ENCODE data around the gene ADAMTS6. TPM values are rescaled to one million over a fixed set of nuclear protein-coding genes. Genes with fewer than 3 reads are reported as not detected.

The ADAMTS6 gene
- total RNA-seq, 4 donors from 2014 or later, result 2.6 to 25.2 (median 12.3) TPM

DNA sequence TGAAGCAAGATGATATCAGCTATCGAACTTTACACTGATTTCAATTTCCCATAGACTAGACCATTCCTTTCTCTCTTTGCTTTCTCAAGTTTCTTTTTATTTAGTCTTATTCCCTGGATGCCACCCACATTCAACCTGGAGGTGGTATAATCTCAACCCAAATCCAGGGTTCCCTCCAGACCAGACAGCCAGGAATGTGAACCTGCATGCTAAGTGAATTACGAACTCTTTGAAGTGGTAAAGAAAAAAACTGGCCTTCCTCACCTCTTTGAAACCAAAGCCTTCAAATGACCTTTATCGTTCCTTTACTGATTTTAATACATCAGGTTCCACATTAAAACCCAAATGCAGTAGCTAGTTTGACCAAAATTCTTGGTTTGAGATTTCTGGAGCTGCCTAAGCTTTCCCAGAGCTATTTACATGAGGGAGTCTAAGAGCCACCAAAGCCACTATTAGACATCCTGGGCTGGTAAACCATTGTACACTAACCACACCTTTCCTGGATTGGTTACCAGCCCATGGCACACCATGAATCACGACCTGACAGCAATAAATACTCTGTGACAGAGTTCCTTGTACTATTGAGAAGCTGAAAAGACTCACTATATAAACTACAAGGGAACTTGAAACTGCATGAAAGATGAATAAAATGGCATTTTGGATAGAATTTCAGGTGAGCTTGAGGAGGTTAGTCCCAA lies 323.7 kb downstream of the ADAMTS6 start:
- TF ChIP-seq EP300 (IDR thresholded peaks at IDR 0.05), result no peak
- TF ChIP-seq POLR2A (IDR thresholded peaks at IDR 0.05), result no peak
- TF ChIP-seq CTCF (IDR thresholded peaks at IDR 0.05), result no peak
- no peak for TF ChIP-seq POLR2AphosphoS5 (IDR thresholded peaks at IDR 0.05)
- no peak overlapping the region for H3K27ac ChIP-seq
- no peaks in the 10 kb centered on the region for H3K36me3 ChIP-seq
- ATAC-seq, result no peak
- no peak overlapping the region for H3K4me3 ChIP-seq
- no peaks in the 10 kb centered on the region for H3K9me3 ChIP-seq
- no peaks in the 10 kb centered on the region for H3K27me3 ChIP-seq
- WGBS, 2 donors (ENCODE audit: low coverage in 1 of 2), result 72 to 78% methylated on average over 4 of the region's 4 CpGs
- no peaks in the 10 kb centered on the region for H3K4me1 ChIP-seq

DNA sequence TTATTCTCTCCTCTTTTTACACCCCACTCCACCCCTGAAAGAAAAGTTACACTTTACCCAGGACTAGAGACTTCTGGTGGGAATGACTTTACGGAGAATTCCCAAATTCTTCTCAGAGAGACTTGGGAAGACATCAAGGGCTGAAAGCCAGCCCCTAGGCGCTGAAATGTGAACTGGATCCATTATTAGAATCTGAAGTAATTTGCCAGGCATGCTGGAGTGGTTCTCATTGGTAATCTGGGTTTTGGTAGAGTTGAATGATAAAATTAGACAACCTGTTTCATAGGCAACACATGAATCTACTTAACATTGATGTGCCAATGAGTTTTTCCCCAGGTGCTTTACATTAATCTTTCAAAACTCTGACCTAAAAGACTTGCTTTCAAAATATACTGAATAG lies 324.8 kb downstream of the ADAMTS6 start:
- no peaks in the 10 kb centered on the region for H3K9me3 ChIP-seq
- no peak overlapping the region for H3K4me3 ChIP-seq
- TF ChIP-seq EP300 (IDR thresholded peaks at IDR 0.05) (no peak), POLR2AphosphoS5 (IDR thresholded peaks at IDR 0.05) (no peak), POLR2A (IDR thresholded peaks at IDR 0.05) (no peak), CTCF (IDR thresholded peaks at IDR 0.05) (no peak)
- H3K36me3 ChIP-seq, result no peaks in the 10 kb centered on the region
- no peaks in the 10 kb centered on the region for H3K27me3 ChIP-seq
- 94 to 100% methylated on average over 1 to 2 of the region's 2 CpGs for WGBS, 2 donors (ENCODE audit: low coverage in 1 of 2)
- no peak overlapping the region for H3K27ac ChIP-seq
- H3K4me1 ChIP-seq, result no peaks in the 10 kb centered on the region
- ATAC-seq, result no peak

- Histone ChIP-seq H3K4me1 (no peaks in the 10 kb centered on the region), H3K27me3 (no peaks in the 10 kb centered on the region), H3K4me3 (no peak overlapping the region), H3K27ac (no peak overlapping the region), H3K9me3 (no peaks in the 10 kb centered on the region), H3K36me3 (no peaks in the 10 kb centered on the region)
- 65 to 77% methylated on average over 2 of the region's 2 CpGs for WGBS, 2 donors (ENCODE audit: low coverage in 1 of 2)
- TF ChIP-seq POLR2AphosphoS5 (IDR thresholded peaks at IDR 0.05) (no peak), CTCF (IDR thresholded peaks at IDR 0.05) (no peak), EP300 (IDR thresholded peaks at IDR 0.05) (no peak), POLR2A (IDR thresholded peaks at IDR 0.05) (no peak)
- ATAC-seq, result no peak
Observed at GRCh38 chr5:65152131-65152530, 329.6 kb downstream of the ADAMTS6 start.

DNA sequence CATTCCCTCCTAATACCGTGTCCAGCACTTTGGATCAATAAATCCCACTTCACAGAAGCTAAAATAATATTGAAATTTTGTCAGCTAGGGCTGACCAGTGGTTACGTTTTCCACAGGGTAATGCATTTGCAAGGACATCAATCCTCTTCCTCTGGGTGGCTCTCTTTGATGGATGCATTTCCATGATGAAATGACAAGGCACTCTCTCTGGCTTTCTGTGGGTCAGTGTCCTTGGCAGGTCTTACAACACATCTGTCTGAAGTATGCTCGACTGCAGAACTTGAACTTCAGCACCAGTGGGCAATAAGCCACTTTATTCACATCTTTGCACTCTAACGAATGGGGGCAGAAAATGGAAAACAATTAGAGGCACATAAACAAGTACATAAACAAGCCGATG lies 330.1 kb downstream of the ADAMTS6 start:
- Histone ChIP-seq H3K27me3 (no peaks in the 10 kb centered on the region), H3K4me1 (no peaks in the 10 kb centered on the region), H3K36me3 (no peaks in the 10 kb centered on the region), H3K9me3 (no peaks in the 10 kb centered on the region), H3K4me3 (no peak overlapping the region), H3K27ac (no peak overlapping the region)
- ATAC-seq, result no peak
- WGBS, 2 donors (ENCODE audit: low coverage in 1 of 2), result 48 to 74% methylated on average over 4 to 5 of the region's 5 CpGs
- no peak for TF ChIP-seq POLR2AphosphoS5 (IDR thresholded peaks at IDR 0.05)
- no peak for TF ChIP-seq EP300 (IDR thresholded peaks at IDR 0.05)
- no peak for TF ChIP-seq CTCF (IDR thresholded peaks at IDR 0.05)

DNA sequence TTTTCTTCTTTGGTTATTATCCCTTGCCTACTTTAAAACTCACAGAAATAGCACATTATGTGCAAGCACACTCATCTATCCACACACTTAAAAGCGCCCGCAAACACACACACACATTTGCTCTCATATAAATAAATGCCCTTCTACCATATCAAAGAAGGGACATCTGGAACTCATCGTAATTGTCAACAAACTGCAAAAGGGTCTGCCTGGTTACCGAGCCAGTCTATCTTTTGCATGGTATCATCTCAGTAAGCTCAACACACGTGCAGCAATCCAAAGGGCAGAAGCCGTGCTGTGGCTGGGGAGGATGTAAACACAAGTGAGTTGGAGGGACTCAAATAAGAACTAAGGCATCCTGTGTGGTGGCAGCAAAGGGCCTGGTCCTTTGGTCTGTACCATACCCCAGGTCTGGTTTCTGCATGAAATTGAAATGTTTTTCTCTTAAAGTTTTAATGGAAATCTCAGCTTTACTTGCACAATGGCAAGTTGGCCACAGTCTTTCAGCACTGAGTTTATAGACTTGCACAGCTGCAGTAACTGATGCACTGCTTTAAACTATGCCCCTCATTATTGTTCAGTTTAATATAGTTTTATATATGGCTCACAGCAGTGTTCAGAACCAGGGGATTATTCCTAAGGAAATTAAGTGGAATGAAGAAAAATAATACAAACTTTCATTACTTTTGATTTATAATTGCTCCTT lies 331.0 kb downstream of the ADAMTS6 start:
- Histone ChIP-seq H3K27me3 (no peaks in the 10 kb centered on the region), H3K9me3 (no peaks in the 10 kb centered on the region), H3K4me1 (no peaks in the 10 kb centered on the region), H3K27ac (no peak overlapping the region), H3K4me3 (no peak overlapping the region), H3K36me3 (no peaks in the 10 kb centered on the region)
- 71 to 79% methylated on average over 6 of the region's 6 CpGs for WGBS, 2 donors (ENCODE audit: low coverage in 1 of 2)
- TF ChIP-seq POLR2AphosphoS5 (IDR thresholded peaks at IDR 0.05) (no peak), POLR2A (IDR thresholded peaks at IDR 0.05) (no peak), EP300 (IDR thresholded peaks at IDR 0.05) (no peak), CTCF (IDR thresholded peaks at IDR 0.05) (no peak)
- no peak for ATAC-seq
